H1 (cell line): Measurements from ENCODE around the gene NDUFA13. TPM values are rescaled to one million over a fixed set of nuclear protein-coding genes. Genes with fewer than 3 reads are reported as not detected.

Experiments
- CTCF ChIA-PET: fragments of 300-600 bp; sonication (Branson Sonifier 250); formaldehyde crosslinking; loops from one replicate; lab custom pipeline; 2021; ENCODE audit not compliant: partially characterized antibody; lab: Charles Lee
- POLR2A ChIA-PET: fragments of 300-600 bp; sonication (Branson Sonifier 250); formaldehyde crosslinking; loops from one replicate; lab custom pipeline; 2021; ENCODE audit warnings: inconsistent platforms; ENCODE audit not compliant: partially characterized antibody; lab: Charles Lee
- DNase-seq, 2 experiments: peaks; one replicate each; pipeline versions ENCODE4 v3.0.0 to v3.0.0-alpha.2; 2010 to 2022; ENCODE audit warnings: low spot score in 2 of 2, low read depth in 1 of 2, mixed read lengths in 1 of 2
- FAIRE-seq: peaks from 2 replicates; lab custom pipeline; 2011; peaks lifted over from hg19 to GRCh38; lab: Jason Lieb, UNC
- H2AFZ ChIP-seq: 2 replicates; pipeline ENCODE4 v1.8.1; 2012; ENCODE audit warnings: low read length, inconsistent platforms
- H2AK5ac ChIP-seq: 2 replicates; pipeline ENCODE4 v1.6.1; 2013; ENCODE audit warnings: low read depth, low read length
- H2BK120ac ChIP-seq: replicated peaks from 2 replicates; pipeline ENCODE3; 2013; ENCODE audit warnings: low read depth, low read length, inconsistent platforms
- H2BK12ac ChIP-seq: 2 replicates; pipeline ENCODE4 v1.6.1; 2013; ENCODE audit warnings: low read depth, low read length
- H2BK15ac ChIP-seq: 2 replicates; pipeline ENCODE4 v1.6.1; 2013; ENCODE audit warnings: low read length
- H2BK20ac ChIP-seq: 2 replicates; pipeline ENCODE4 v1.6.1; 2013; ENCODE audit warnings: low read length
- H2BK5ac ChIP-seq: 2 replicates; pipeline ENCODE4 v1.6.1; 2013; ENCODE audit warnings: low read depth, low read length
- H3K14ac ChIP-seq: 2 replicates; pipeline ENCODE4 v1.6.1; 2013; ENCODE audit warnings: inconsistent platforms; ENCODE audit not compliant: insufficient read length
- H3K18ac ChIP-seq: 2 replicates; pipeline ENCODE4 v1.6.1; 2013; ENCODE audit warnings: low read length; ENCODE audit errors: extremely low read depth
- H3K23ac ChIP-seq: 2 replicates; pipeline ENCODE4 v1.6.1; 2013; ENCODE audit warnings: inconsistent platforms; ENCODE audit not compliant: insufficient read length
- H3K23me2 ChIP-seq: 2 replicates; pipeline ENCODE4 v1.6.1; 2013; ENCODE audit warnings: low read depth, low read length
- H3K27ac ChIP-seq: 2 replicates; pipeline ENCODE4 v1.6.1; 2011; ENCODE audit warnings: low read depth, low read length, inconsistent platforms
- H3K27me3 ChIP-seq, 4 experiments: replicated peaks in 1 of 4; 1 replicate in 1 of 4; 2 replicates in 3 of 4; pipeline versions ENCODE4 v1.6.1 to v1.8.1; 2011 to 2013; ENCODE audit warnings: low read length in 3 of 4, mild to moderate bottlenecking in 3 of 4, inconsistent platforms in 2 of 4, mixed read lengths in 2 of 4, moderate library complexity in 1 of 4; ENCODE audit not compliant: control insufficient read depth in 3 of 4, insufficient read depth in 3 of 4; ENCODE audit errors: extremely low read depth in 1 of 4
- H3K36me3 ChIP-seq, 4 experiments: 2 replicates each; pipeline versions ENCODE4 v1.6.1 to v1.8.1; 2011 to 2013; ENCODE audit warnings: mild to moderate bottlenecking in 4 of 4, low read length in 3 of 4, moderate library complexity in 2 of 4, control low read depth in 1 of 4, inconsistent platforms in 1 of 4; ENCODE audit not compliant: insufficient read depth in 4 of 4, control insufficient read depth in 2 of 4
- H3K4ac ChIP-seq: replicated peaks from 2 replicates; pipeline ENCODE3; 2013; ENCODE audit warnings: low read length, low read depth, mixed read lengths, inconsistent platforms; ENCODE audit not compliant: insufficient read length
- H3K4me1 ChIP-seq, 4 experiments: replicated peaks in 1 of 4; 1 replicate in 1 of 4; 2 replicates in 3 of 4; pipeline versions ENCODE4 v1.6.1 to v1.8.1; 2011 to 2013; ENCODE audit warnings: low read length in 3 of 4, inconsistent platforms in 2 of 4, mixed read lengths in 1 of 4; ENCODE audit not compliant: insufficient read depth in 4 of 4, control insufficient read depth in 3 of 4
- H3K4me2 ChIP-seq, 2 experiments: 2 replicates each; pipeline versions ENCODE4 v1.6.1 to v1.8.1; 2011 to 2013; ENCODE audit warnings: low read depth in 2 of 2, low read length in 2 of 2, control low read depth in 1 of 2, inconsistent platforms in 1 of 2, mild to moderate bottlenecking in 1 of 2; ENCODE audit not compliant: insufficient read depth in 1 of 2
- H3K4me3 ChIP-seq, 4 experiments: fragments of 200-600, 300-600 bp in 1 of 4; sonication (generic), shearing (Covaris generic), sonication (Bioruptor Twin) in 1 of 4; 2 replicates each; pipeline versions ENCODE4 v1.5.1 to v1.8.1; 2011 to 2016; ENCODE audit warnings: low read length in 4 of 4, low read depth in 3 of 4, control low read depth in 2 of 4, inconsistent platforms in 2 of 4, mild to moderate bottlenecking in 2 of 4, mixed read lengths in 1 of 4, moderate library complexity in 1 of 4; ENCODE audit not compliant: insufficient read depth in 2 of 4; ENCODE audit errors: extremely low read depth in 1 of 4
- H3K56ac ChIP-seq: replicated peaks from 2 replicates; pipeline ENCODE3; 2013; ENCODE audit warnings: low read depth, mild to moderate bottlenecking, mixed read lengths, low read length, inconsistent platforms; ENCODE audit not compliant: insufficient read length
- H3K79me1 ChIP-seq: 2 replicates; pipeline ENCODE4 v1.6.1; 2013; ENCODE audit warnings: low read depth, low read length, control low read depth
- H3K79me2 ChIP-seq, 2 experiments: 2 replicates each; pipeline versions ENCODE4 v1.6.1 to v1.8.1; 2012 to 2013; ENCODE audit warnings: low read length in 2 of 2, mild to moderate bottlenecking in 2 of 2, inconsistent platforms in 1 of 2; ENCODE audit not compliant: insufficient read depth in 2 of 2, control insufficient read depth in 1 of 2
- H3K9ac ChIP-seq, 4 experiments: replicated peaks in 1 of 4; 1 replicate in 1 of 4; 2 replicates in 3 of 4; pipeline versions ENCODE4 v1.6.1 to v1.8.1; 2011 to 2013; ENCODE audit warnings: low read depth in 3 of 4, low read length in 3 of 4, control low read depth in 2 of 4, mild to moderate bottlenecking in 2 of 4, moderate library complexity in 2 of 4, inconsistent platforms in 1 of 4; ENCODE audit errors: extremely low read depth in 1 of 4
- H3K9me3 ChIP-seq, 2 experiments: 2 replicates each; pipeline versions ENCODE4 v1.6.1 to v1.8.1; 2012 to 2013; ENCODE audit warnings: mild to moderate bottlenecking in 2 of 2, moderate library complexity in 2 of 2, control low read depth in 1 of 2, inconsistent platforms in 1 of 2, low read depth in 1 of 2, low read length in 1 of 2, mixed read lengths in 1 of 2; ENCODE audit not compliant: insufficient read depth in 2 of 2
- H4K20me1 ChIP-seq, 2 experiments: replicated peaks in 1 of 2; 2 replicates each; pipeline versions ENCODE3 to v1.8.1; 2011 to 2013; ENCODE audit warnings: inconsistent platforms in 2 of 2, low read length in 2 of 2, mild to moderate bottlenecking in 1 of 2; ENCODE audit not compliant: insufficient read depth in 2 of 2, control insufficient read depth in 1 of 2
- H4K5ac ChIP-seq: 2 replicates; pipeline ENCODE4 v1.6.1; 2013; ENCODE audit warnings: low read length, low read depth, mixed read lengths, inconsistent platforms; ENCODE audit not compliant: insufficient read length
- H4K8ac ChIP-seq: 2 replicates; pipeline ENCODE4 v1.8.0; 2013; ENCODE audit warnings: mild to moderate bottlenecking, moderate library complexity, low read length, inconsistent platforms; ENCODE audit not compliant: insufficient read depth; ENCODE audit errors: extremely low read depth
- H4K91ac ChIP-seq: replicated peaks from 2 replicates; pipeline ENCODE3; 2013; ENCODE audit warnings: low read length, mixed read lengths, inconsistent platforms; ENCODE audit not compliant: insufficient read length
- ATF3 ChIP-seq: IDR thresholded peaks from 2 replicates; pipeline ENCODE4 v1.6.1; 2011; ENCODE audit warnings: low read depth, mild to moderate bottlenecking, low read length; ENCODE audit not compliant: insufficient read depth
- CREB1 ChIP-seq: IDR thresholded peaks from 2 replicates; pipeline ENCODE4 v1.6.1; 2012; ENCODE audit warnings: inconsistent platforms
- EP300 ChIP-seq, 2 experiments: IDR thresholded peaks; 1 replicate in 1 of 2; 2 replicates in 1 of 2; pipeline ENCODE4 v1.6.1; 2011 to 2012; ENCODE audit warnings: low read depth in 2 of 2, low read length in 2 of 2, mild to moderate bottlenecking in 2 of 2, borderline replicate concordance in 1 of 2, inconsistent platforms in 1 of 2, moderate library complexity in 1 of 2
- FOSL1 ChIP-seq: IDR thresholded peaks from 2 replicates; pipeline ENCODE4 v1.6.1; 2011; ENCODE audit warnings: mild to moderate bottlenecking, low read depth, low read length, moderate library complexity; ENCODE audit not compliant: insufficient read depth
- GTF2F1 ChIP-seq: IDR thresholded peaks from 2 replicates; pipeline ENCODE4 v1.6.1; 2012; ENCODE audit warnings: low read depth, low read length, improper control_type of control experiment, borderline replicate concordance
- HDAC2 ChIP-seq, 2 experiments: fragments of 300-600 bp in 1 of 2; sonication (generic) in 1 of 2; IDR thresholded peaks; 2 replicates each; pipeline ENCODE4 v1.6.1; 2011 to 2012; ENCODE audit warnings: low read depth in 2 of 2, low read length in 2 of 2, mild to moderate bottlenecking in 2 of 2, moderate library complexity in 2 of 2, borderline replicate concordance in 1 of 2, inconsistent platforms in 1 of 2
- RNF2 ChIP-seq: fragments of 200-900, 300-1000 bp; sonication (generic); IDR thresholded peaks from 2 replicates; pipeline ENCODE4 v1.7.1; 2016; ENCODE audit warnings: borderline replicate concordance, low read depth, mild to moderate bottlenecking, antibody characterized with exemption, low read length; ENCODE audit not compliant: poor library complexity, severe bottlenecking; ENCODE audit errors: missing control alignments
- TBP ChIP-seq: IDR thresholded peaks from 2 replicates; pipeline ENCODE4 v1.6.1; 2011; ENCODE audit warnings: low read depth, low read length, improper control_type of control experiment
- TEAD4 ChIP-seq: IDR thresholded peaks from 2 replicates; pipeline ENCODE4 v1.6.1; 2012; ENCODE audit warnings: low read depth, low read length, inconsistent platforms, mixed read lengths
- WGBS, 2 experiments: shearing (Covaris generic) in 1 of 2; methylation state at CpG; one replicate each; pipeline versions ENCODE4 v1.1.6 to v1.1.7; 2013 to 2015; ENCODE audit warnings: low lambda C conversion rate in 2 of 2, mixed read lengths in 2 of 2, inconsistent platforms in 1 of 2, low coverage in 1 of 2, missing lambda C conversion rate in 1 of 2; ENCODE audit not compliant: insufficient replicate concordance in 2 of 2, insufficient coverage in 1 of 2, insufficient read length in 1 of 2; ENCODE audit errors: extremely low coverage in 1 of 2, missing lambda C conversion rate in 1 of 2; 5-methylcytosine and 5-hydroxymethylcytosine counted together
- polyA plus RNA-seq, 7 experiments: library from polyadenylated mRNA; depleted of rRNA in 3 of 7; stranded (reverse) in 5 of 7; unstranded in 2 of 7; fragments of >200 nt in 5 of 7; fragments of 200-250 nt in 2 of 7; gene quantifications; 1 replicate in 5 of 7; 2 replicates in 1 of 7; 4 replicates in 1 of 7; pipeline versions ENCODE4 v1.2.1 to v1.2.3, GENCODE V29; 2011 to 2013; ENCODE audit warnings: missing spikeins in 2 of 7, mixed read lengths in 2 of 7
- total RNA-seq: library from RNA; stranded (reverse); fragmentation: NEBNext Ultra II Directional; extraction: Animal tissue kit (Norgen Biotek cat#: 25700); gene quantifications from 2 replicates; pipeline ENCODE4 v1.2.1, GENCODE V29; 2021

Gene NDUFA13
- total and polyA plus RNA-seq, 2 of the 8 experiments (the other 6 are each of a cell fraction or from before 2014, with no cell fraction given), result 413 to 1,105 TPM

- CTCF ChIA-PET, result interaction anchor here (1.1 to 15.7 kb wide), 5 partner anchors 11 to 97 kb away, joined by 3 to 223 read pairs (median 4); partner anchors contain the start of gene GMIP
- H3K9me3 ChIP-seq, result no peaks in the 10 kb centered on the region
- no peak overlapping the region for H2BK120ac ChIP-seq
- H2BK5ac ChIP-seq, result no peak overlapping the region
- no peaks in the 10 kb centered on the region for H3K79me1 ChIP-seq
- no peak overlapping the region for H4K8ac ChIP-seq
- no peak overlapping the region for H3K4me3 ChIP-seq
- WGBS, 2 experiments, result 90% methylated on average over 8 of the region's 19 CpGs; no CpG with 5 or more reads in 1 of the 2 experiments
- H3K4me1 ChIP-seq, result no peaks in the 10 kb centered on the region; a peak in 3 of 7 replicates
- H3K18ac ChIP-seq, result no peak overlapping the region
- no peaks in the 10 kb centered on the region; a peak in 1 of 7 replicates for H3K27me3 ChIP-seq
- H2BK20ac ChIP-seq, result no peak overlapping the region
- no peak overlapping the region for H4K5ac ChIP-seq
- H3K23me2 ChIP-seq, result no peaks in the 10 kb centered on the region
- no peak overlapping the region for H2BK12ac ChIP-seq
- H3K56ac ChIP-seq, result no peak overlapping the region
- DNase-seq, result no peak
- FAIRE-seq, result no peak
- H3K14ac ChIP-seq, result no peak overlapping the region
- H2AK5ac ChIP-seq, result no peak overlapping the region
- H3K36me3 ChIP-seq, result no peaks in the 10 kb centered on the region
- H4K20me1 ChIP-seq, result no peaks in the 10 kb centered on the region
- H3K27ac ChIP-seq, result no peak overlapping the region
- no peaks in the 10 kb centered on the region for H3K79me2 ChIP-seq
- TF ChIP-seq CREB1 (no peak), GTF2F1 (no peak), ATF3 (no peak), TEAD4 (no peak), TBP (no peak), FOSL1 (no peak), HDAC2 (IDR thresholded peaks at IDR 0.05; ENCODE audit: borderline replicate concordance in 1 of 2, low read depth in 2 of 2, low read length in 2 of 2) (no peak), RNF2 (no peak), EP300 (IDR thresholded peaks at IDR 0.05; ENCODE audit: borderline replicate concordance in 1 of 2, low read depth in 2 of 2, low read length in 2 of 2) (no peak)
- H2BK15ac ChIP-seq, result no peak overlapping the region
- no peak overlapping the region for H3K9ac ChIP-seq
- H3K23ac ChIP-seq, result no peak overlapping the region
- H3K4me2 ChIP-seq, result no peak overlapping the region
- no peak overlapping the region for H2AFZ ChIP-seq
- no peak overlapping the region for H4K91ac ChIP-seq
- no peak overlapping the region for H3K4ac ChIP-seq
- POLR2A ChIA-PET, result interaction anchor here (0.8 to 2.3 kb wide), 3 partner anchors 13 to 14 kb away, joined by 3 to 7 read pairs (median 7); no protein-coding TSS in a partner anchor
Observed at GRCh38 chr19:19546751-19547162, 30.7 kb downstream of the NDUFA13 start.
